SK-N-SH treated with all-trans-retinoic acid at 6 μM for 48 hours (cell line): ENCODE results near the gene TBCCD1.
"Not testable (repeated sequence)": the region's sequence is repeated elsewhere in the genome, so short reads cannot be mapped to it uniquely, and the experiment has no call there.

Experiments used
- ATAC-seq: fragments of 200-7000 bp; cut with Tn5 transposase; 3 replicates; pipeline ENCODE4 v1.9.1; 2020; ENCODE audit warnings: mild to moderate bottlenecking, moderate library complexity
- ARNTL ChIP-seq: fragments of 450-650 bp; formaldehyde crosslinking; IDR thresholded peaks from 2 replicates; pipeline ENCODE4 v1.5.0; 2020; ENCODE audit warnings: low read depth, mild to moderate bottlenecking, moderate library complexity, borderline replicate concordance
- CSDC2 ChIP-seq: fragments of 250-450 bp; sonication (Bioruptor Pico); IDR thresholded peaks from 2 replicates; pipeline ENCODE4 v1.5.0; 2020; ENCODE audit warnings: mild to moderate bottlenecking, moderate library complexity
- ESRRG ChIP-seq: fragments of 250-450 bp; sonication (Bioruptor Pico); IDR thresholded peaks from 2 replicates; pipeline ENCODE4 v1.6.1; 2021; ENCODE audit warnings: mild to moderate bottlenecking
- OSR1 ChIP-seq: fragments of 250-450 bp; sonication (Bioruptor Pico); IDR thresholded peaks from 2 replicates; pipeline ENCODE4 v1.8.0; 2022; ENCODE audit warnings: moderate library complexity, mild to moderate bottlenecking, inconsistent platforms
- PPARA ChIP-seq: fragments of 250-450 bp; sonication (Bioruptor Pico); IDR thresholded peaks from 2 replicates; pipeline ENCODE4 v1.5.0; 2020; ENCODE audit warnings: mild to moderate bottlenecking, borderline replicate concordance
- RARB ChIP-seq: fragments of 250-450 bp; sonication (Bioruptor Pico); IDR thresholded peaks from 2 replicates; pipeline ENCODE4 v1.8.0; 2021; ENCODE audit warnings: mild to moderate bottlenecking, moderate library complexity
- TCF4 ChIP-seq: fragments of 250-450 bp; sonication (Bioruptor Pico); IDR thresholded peaks from 2 replicates; pipeline ENCODE4 v1.8.0; 2021; ENCODE audit warnings: mild to moderate bottlenecking, moderate library complexity, borderline replicate concordance
- TOX ChIP-seq: fragments of 250-450 bp; sonication (Bioruptor Pico); IDR thresholded peaks from 2 replicates; pipeline ENCODE4 v1.8.0; 2021; ENCODE audit warnings: mild to moderate bottlenecking, moderate library complexity, borderline replicate concordance
- ZC3H10 ChIP-seq: fragments of 250-450 bp; sonication (Bioruptor Pico); IDR thresholded peaks from 2 replicates; pipeline ENCODE4 v1.5.1; 2021; ENCODE audit warnings: mild to moderate bottlenecking, moderate library complexity
- ZFP3 ChIP-seq: fragments of 250-450 bp; sonication (Bioruptor Pico); IDR thresholded peaks from 2 replicates; pipeline ENCODE4 v1.5.0; 2020; ENCODE audit warnings: mild to moderate bottlenecking, moderate library complexity
- ZNF565 ChIP-seq: fragments of 450-650 bp; formaldehyde crosslinking; conservative IDR thresholded peaks from 2 replicates; pipeline ENCODE4 v1.5.0; 2020; ENCODE audit warnings: low read depth, mild to moderate bottlenecking, moderate library complexity
- ZNF70 ChIP-seq: fragments of 450-650 bp; formaldehyde crosslinking; IDR thresholded peaks from 2 replicates; pipeline ENCODE4 v1.5.0; 2020; ENCODE audit warnings: mild to moderate bottlenecking, moderate library complexity
- ZNF8 ChIP-seq: fragments of 450-650 bp; formaldehyde crosslinking; IDR thresholded peaks from 2 replicates; pipeline ENCODE4 v1.5.0; 2020; ENCODE audit warnings: mild to moderate bottlenecking, moderate library complexity
- TF ChIP-seq, protein P1 (sequence below): fragments of 250-450 bp; sonication (Bioruptor Pico); IDR thresholded peaks from 2 replicates; pipeline ENCODE4 v1.5.1; 2021; ENCODE audit warnings: mild to moderate bottlenecking, moderate library complexity
- TF ChIP-seq, protein P2 (sequence below): fragments of 250-450 bp; sonication (Bioruptor Pico); IDR thresholded peaks from 2 replicates; pipeline ENCODE4 v1.5.1; 2020; ENCODE audit warnings: low read depth, mild to moderate bottlenecking, moderate library complexity
- TF ChIP-seq, protein P3 (sequence below): fragments of 250-450 bp; sonication (Bioruptor Pico); IDR thresholded peaks from 2 replicates; pipeline ENCODE4 v1.8.0; 2020; ENCODE audit warnings: mild to moderate bottlenecking, moderate library complexity, borderline replicate concordance
- TF ChIP-seq, protein P4 (sequence below): fragments of 250-450 bp; sonication (Bioruptor Pico); IDR thresholded peaks from 2 replicates; pipeline ENCODE4 v1.8.0; 2021; ENCODE audit warnings: low read depth, mild to moderate bottlenecking, moderate library complexity, borderline replicate concordance
- TF ChIP-seq, protein P5 (sequence below): fragments of 250-450 bp; sonication (Bioruptor Pico); IDR thresholded peaks from 2 replicates; pipeline ENCODE4 v1.5.0; 2020; ENCODE audit warnings: mild to moderate bottlenecking, moderate library complexity

TBCCD1 gene

DNA sequence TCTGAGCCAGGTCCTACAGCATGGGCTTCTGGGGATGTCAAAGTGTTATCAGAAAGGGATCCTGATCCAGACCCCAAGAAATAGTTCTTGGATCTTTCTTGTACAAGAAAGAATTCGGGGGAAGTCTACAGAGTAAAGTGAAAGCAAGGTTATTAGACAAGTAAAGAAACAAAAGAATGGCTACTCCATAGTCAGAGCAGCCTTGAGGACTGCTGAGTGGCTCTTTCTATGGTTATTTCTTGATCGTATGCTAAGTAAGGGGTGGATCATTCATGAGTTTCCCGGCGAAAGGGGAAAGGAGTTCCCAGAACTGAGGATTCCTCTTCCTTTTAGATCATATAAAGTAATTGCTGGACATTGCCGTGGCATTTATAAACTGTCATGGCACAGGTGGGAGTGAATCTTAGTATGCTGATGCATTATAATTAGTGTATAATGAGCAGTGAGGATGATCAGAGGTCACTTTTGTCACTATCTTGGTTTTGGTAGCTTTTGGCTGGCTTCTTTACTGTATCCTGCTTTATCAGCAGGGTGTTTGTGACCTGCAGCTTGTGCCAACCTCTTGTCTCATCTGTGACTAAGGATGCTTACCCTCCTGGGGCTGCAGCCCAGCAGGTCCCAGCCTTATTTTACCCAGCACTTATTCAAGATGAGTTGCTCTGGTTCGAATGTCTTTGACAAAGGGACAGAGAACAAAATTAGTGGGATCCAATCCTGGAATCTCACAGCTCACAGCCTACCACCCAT, 64.0 kb downstream of the TBCCD1 start (continued):
- TF ChIP-seq, protein P1, sequence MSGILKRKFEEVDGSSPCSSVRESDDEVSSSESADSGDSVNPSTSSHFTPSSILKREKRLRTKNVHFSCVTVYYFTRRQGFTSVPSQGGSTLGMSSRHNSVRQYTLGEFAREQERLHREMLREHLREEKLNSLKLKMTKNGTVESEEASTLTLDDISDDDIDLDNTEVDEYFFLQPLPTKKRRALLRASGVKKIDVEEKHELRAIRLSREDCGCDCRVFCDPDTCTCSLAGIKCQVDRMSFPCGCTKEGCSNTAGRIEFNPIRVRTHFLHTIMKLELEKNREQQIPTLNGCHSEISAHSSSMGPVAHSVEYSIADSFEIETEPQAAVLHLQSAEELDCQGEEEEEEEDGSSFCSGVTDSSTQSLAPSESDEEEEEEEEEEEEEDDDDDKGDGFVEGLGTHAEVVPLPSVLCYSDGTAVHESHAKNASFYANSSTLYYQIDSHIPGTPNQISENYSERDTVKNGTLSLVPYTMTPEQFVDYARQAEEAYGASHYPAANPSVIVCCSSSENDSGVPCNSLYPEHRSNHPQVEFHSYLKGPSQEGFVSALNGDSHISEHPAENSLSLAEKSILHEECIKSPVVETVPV (CRISPR knock-in tag): no peak
- no peak for TF ChIP-seq RARB (CRISPR knock-in tag)
- TF ChIP-seq, all 23 proteins: peak for 0

DNA sequence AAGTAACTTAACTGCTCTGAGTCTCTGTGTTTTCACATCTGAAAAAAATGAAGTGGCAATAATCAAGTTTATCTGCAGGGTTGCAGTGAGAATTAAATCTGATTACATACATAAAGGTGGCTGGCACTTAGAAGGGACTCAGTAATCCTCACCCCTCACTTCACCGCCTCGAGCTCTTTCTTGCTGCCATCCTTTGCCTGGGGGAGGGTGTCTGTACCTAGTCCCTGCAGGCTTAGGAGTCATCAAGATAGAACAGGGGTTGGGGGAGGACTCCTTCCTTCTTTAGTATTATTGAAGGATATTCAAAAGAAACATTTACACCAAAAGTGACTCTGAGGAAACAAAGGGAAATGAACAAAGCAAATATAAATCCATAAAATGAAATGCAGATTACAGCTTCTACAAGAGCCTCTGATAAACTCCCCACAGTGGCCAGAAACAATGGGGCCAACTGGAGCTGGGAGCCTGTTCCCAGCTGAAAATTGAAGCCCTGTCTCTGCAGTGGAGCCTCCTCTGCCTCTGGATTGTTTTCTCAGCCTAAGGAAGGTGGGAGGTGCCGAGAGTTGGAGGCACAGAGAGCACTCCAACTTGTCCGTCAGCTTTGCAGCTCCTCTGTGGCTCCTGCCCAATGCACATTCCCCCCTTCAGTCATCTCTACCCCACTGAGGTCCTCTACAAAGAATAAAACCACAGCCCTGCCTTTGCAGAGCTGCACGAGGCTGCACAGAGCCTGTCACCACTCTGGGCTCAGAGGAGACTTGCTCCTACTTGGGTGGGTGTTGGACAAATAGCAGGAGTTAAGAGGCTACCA, 64.8 kb downstream of the TBCCD1 start:
- TF ChIP-seq, protein P2, sequence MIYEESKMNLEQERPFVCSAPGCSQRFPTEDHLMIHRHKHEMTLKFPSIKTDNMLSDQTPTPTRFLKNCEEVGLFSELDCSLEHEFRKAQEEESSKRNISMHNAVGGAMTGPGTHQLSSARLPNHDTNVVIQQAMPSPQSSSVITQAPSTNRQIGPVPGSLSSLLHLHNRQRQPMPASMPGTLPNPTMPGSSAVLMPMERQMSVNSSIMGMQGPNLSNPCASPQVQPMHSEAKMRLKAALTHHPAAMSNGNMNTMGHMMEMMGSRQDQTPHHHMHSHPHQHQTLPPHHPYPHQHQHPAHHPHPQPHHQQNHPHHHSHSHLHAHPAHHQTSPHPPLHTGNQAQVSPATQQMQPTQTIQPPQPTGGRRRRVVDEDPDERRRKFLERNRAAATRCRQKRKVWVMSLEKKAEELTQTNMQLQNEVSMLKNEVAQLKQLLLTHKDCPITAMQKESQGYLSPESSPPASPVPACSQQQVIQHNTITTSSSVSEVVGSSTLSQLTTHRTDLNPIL (CRISPR knock-in tag): no peak
- TF ChIP-seq ZNF70: no peak
- no peak for TF ChIP-seq ZC3H10 (CRISPR knock-in tag)
- TF ChIP-seq, protein P3, sequence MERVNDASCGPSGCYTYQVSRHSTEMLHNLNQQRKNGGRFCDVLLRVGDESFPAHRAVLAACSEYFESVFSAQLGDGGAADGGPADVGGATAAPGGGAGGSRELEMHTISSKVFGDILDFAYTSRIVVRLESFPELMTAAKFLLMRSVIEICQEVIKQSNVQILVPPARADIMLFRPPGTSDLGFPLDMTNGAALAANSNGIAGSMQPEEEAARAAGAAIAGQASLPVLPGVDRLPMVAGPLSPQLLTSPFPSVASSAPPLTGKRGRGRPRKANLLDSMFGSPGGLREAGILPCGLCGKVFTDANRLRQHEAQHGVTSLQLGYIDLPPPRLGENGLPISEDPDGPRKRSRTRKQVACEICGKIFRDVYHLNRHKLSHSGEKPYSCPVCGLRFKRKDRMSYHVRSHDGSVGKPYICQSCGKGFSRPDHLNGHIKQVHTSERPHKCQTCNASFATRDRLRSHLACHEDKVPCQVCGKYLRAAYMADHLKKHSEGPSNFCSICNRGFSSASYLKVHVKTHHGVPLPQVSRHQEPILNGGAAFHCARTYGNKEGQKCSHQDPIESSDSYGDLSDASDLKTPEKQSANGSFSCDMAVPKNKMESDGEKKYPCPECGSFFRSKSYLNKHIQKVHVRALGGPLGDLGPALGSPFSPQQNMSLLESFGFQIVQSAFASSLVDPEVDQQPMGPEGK (CRISPR knock-in tag): no peak
- no peak for TF ChIP-seq PPARA (CRISPR knock-in tag)
- no peak for TF ChIP-seq TCF4 (CRISPR knock-in tag)
- TF ChIP-seq RARB (CRISPR knock-in tag): no peak
- TF ChIP-seq, protein P4, sequence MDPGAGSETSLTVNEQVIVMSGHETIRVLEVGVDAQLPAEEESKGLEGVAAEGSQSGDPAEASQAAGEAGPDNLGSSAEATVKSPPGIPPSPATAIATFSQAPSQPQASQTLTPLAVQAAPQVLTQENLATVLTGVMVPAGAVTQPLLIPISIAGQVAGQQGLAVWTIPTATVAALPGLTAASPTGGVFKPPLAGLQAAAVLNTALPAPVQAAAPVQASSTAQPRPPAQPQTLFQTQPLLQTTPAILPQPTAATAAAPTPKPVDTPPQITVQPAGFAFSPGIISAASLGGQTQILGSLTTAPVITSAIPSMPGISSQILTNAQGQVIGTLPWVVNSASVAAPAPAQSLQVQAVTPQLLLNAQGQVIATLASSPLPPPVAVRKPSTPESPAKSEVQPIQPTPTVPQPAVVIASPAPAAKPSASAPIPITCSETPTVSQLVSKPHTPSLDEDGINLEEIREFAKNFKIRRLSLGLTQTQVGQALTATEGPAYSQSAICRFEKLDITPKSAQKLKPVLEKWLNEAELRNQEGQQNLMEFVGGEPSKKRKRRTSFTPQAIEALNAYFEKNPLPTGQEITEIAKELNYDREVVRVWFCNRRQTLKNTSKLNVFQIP (CRISPR knock-in tag): no peak
- TF ChIP-seq ZFP3 (CRISPR knock-in tag): no peak
- no peak for TF ChIP-seq ESRRG (CRISPR knock-in tag)
- TF ChIP-seq TOX (CRISPR knock-in tag): no peak
- TF ChIP-seq CSDC2 (CRISPR knock-in tag): no peak
- TF ChIP-seq, protein P5, sequence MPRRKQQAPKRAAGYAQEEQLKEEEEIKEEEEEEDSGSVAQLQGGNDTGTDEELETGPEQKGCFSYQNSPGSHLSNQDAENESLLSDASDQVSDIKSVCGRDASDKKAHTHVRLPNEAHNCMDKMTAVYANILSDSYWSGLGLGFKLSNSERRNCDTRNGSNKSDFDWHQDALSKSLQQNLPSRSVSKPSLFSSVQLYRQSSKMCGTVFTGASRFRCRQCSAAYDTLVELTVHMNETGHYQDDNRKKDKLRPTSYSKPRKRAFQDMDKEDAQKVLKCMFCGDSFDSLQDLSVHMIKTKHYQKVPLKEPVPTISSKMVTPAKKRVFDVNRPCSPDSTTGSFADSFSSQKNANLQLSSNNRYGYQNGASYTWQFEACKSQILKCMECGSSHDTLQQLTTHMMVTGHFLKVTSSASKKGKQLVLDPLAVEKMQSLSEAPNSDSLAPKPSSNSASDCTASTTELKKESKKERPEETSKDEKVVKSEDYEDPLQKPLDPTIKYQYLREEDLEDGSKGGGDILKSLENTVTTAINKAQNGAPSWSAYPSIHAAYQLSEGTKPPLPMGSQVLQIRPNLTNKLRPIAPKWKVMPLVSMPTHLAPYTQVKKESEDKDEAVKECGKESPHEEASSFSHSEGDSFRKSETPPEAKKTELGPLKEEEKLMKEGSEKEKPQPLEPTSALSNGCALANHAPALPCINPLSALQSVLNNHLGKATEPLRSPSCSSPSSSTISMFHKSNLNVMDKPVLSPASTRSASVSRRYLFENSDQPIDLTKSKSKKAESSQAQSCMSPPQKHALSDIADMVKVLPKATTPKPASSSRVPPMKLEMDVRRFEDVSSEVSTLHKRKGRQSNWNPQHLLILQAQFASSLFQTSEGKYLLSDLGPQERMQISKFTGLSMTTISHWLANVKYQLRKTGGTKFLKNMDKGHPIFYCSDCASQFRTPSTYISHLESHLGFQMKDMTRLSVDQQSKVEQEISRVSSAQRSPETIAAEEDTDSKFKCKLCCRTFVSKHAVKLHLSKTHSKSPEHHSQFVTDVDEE (CRISPR knock-in tag): no peak
- TF ChIP-seq OSR1 (CRISPR knock-in tag): no peak
- TF ChIP-seq, protein P1 (CRISPR knock-in tag): no peak
- no peak for TF ChIP-seq ZNF8
- no peak for TF ChIP-seq ARNTL (CRISPR knock-in tag)
- no peak for TF ChIP-seq ZNF565 (CRISPR knock-in tag)
- ATAC-seq: peak; percentile 54

DNA sequence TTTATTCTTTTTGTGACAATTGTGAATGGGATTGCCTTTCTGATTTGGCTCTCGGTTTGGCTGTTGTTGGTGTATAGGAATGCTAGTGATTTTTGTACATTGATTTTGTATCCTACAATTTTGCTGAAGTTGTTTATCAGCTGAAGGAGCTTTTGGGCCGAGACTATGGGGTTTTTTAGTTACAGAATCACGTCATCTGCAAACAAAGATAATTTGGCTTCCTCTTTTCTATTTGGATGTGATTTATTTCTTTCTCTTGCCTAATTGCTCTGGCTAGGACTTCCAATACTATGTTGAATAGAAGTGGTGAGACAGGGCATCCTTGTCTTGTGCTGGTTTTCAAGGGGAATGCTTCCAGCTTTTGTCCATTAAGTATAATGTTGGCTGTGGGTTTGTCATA, 67.2 kb downstream of the TBCCD1 start:
- ATAC-seq: not testable (repeated sequence)
